Effector memory CD4-positive, alpha-beta T cell (primary cell): ENCODE results near the gene AP2A2.

ENCODE experiments used
- DNase-seq, 3 donors: peaks; one replicate each; pipeline ENCODE4 v3.0.0-alpha.2; 2020
- H3K27ac ChIP-seq: 2 replicates; pipeline ENCODE4 v1.7.0; 2013; ENCODE audit warnings: mild to moderate bottlenecking, low read length, moderate library complexity; ENCODE audit not compliant: insufficient read depth, poor library complexity, severe bottlenecking
- H3K27me3 ChIP-seq: replicated peaks from 2 replicates; pipeline ENCODE4 v1.7.0; 2013; ENCODE audit warnings: mild to moderate bottlenecking, low read length; ENCODE audit not compliant: insufficient read depth, control insufficient read depth, poor library complexity, severe bottlenecking
- H3K36me3 ChIP-seq: 2 replicates; pipeline ENCODE4 v1.7.0; 2013; ENCODE audit warnings: mild to moderate bottlenecking, low read length, moderate library complexity; ENCODE audit not compliant: control insufficient read depth, insufficient read depth
- H3K4me1 ChIP-seq: 2 replicates; pipeline ENCODE4 v1.7.0; 2013; ENCODE audit warnings: low read length, mild to moderate bottlenecking; ENCODE audit not compliant: control insufficient read depth, insufficient read depth, poor library complexity, severe bottlenecking
- H3K4me3 ChIP-seq: 2 replicates; pipeline ENCODE4 v1.7.0; 2013; ENCODE audit warnings: low read length, low read depth, mild to moderate bottlenecking; ENCODE audit not compliant: insufficient read depth, poor library complexity, severe bottlenecking
- H3K9me3 ChIP-seq: 2 replicates; pipeline ENCODE4 v1.7.0; 2013; ENCODE audit warnings: mild to moderate bottlenecking, low read length, moderate library complexity; ENCODE audit not compliant: control insufficient read depth
- total RNA-seq, 3 donors: gene quantifications; one replicate each; lab custom pipeline; 2026; lab: John Stamatoyannopoulos, UW

Gene AP2A2
- total RNA-seq: 61.6 to 93.9 (median 73.9) reads per million in 3 donors

GRCh38 chr11:925496-926301 is at the start of gene AP2A2:
Gene AP2A2, plus strand, starts transcription at chr11:925870. Its CDS starts 152 bp downstream, at chr11:926022.
- Histone ChIP-seq H3K27me3 (no peaks in the 10 kb centered on the region), H3K4me3 (peak within 1 kb of the TSS; percentile 57), H3K27ac (peak within 1 kb of the TSS; percentile 69), H3K4me1 (peaks cover 31% of the 10 kb centered on the region), H3K36me3 (no peaks in the 10 kb centered on the region), H3K9me3 (no peaks in the 10 kb centered on the region)
- DNase-seq: peak; percentile 79 to 83 (median 82)

GRCh38 chr11:876545-876944 is 49.1 kb upstream of the AP2A2 start:
- no peak overlapping the region for H3K27ac ChIP-seq
- DNase-seq: no peak
- H3K4me3 ChIP-seq: no peak overlapping the region
- no peaks in the 10 kb centered on the region for H3K9me3 ChIP-seq
- no peaks in the 10 kb centered on the region for H3K27me3 ChIP-seq
- H3K36me3 ChIP-seq: peaks cover 11% of the 10 kb centered on the region
- no peaks in the 10 kb centered on the region for H3K4me1 ChIP-seq

DNA sequence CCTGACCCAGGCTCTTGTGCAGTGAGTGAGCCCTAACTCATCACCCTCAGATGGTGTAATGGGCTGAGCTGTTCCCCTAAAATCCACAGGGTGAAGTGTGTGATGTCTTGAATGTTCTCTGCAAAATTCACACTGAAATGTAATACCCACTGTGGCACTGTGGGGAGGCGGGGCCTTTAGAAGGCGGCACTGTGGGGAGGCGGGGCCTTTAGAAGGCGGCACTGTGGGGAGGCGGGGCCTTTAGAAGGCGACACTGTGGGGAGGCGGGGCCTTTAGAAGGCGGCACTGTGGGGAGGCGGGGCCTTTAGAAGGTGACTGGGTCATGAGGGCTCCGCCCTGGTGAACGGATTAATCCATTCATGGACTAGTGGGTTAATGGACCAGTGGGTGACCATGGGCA is 48.1 kb upstream of the AP2A2 start:
- no peak overlapping the region for H3K27ac ChIP-seq
- no peaks in the 10 kb centered on the region for H3K9me3 ChIP-seq
- H3K4me1 ChIP-seq: no peaks in the 10 kb centered on the region
- no peaks in the 10 kb centered on the region for H3K27me3 ChIP-seq
- no peak for DNase-seq
- no peak overlapping the region for H3K4me3 ChIP-seq
- H3K36me3 ChIP-seq: peaks cover 15% of the 10 kb centered on the region

DNA sequence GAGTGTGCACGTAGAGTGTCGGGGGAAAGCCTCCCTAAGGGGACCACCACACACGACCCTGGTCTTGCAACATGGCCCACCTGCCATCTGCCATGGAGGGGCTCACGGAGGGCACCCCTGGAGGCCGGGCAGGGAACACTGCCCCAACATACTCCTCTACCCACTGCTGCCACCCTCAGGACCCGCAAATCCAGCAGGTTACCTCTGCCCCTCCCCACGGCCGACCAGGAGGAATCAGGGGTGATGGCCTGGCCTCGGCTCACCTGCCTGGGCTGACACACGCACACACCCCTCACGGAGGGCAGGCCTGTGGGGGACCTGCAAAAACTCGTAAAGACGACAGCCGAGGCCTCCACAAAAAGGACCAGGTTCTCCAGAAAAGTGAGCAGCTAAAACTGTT is 45.2 kb upstream of the AP2A2 start:
- Histone ChIP-seq H3K36me3 (peaks cover 20% of the 10 kb centered on the region), H3K4me1 (no peaks in the 10 kb centered on the region), H3K27ac (no peak overlapping the region), H3K4me3 (no peak overlapping the region), H3K9me3 (no peaks in the 10 kb centered on the region), H3K27me3 (no peaks in the 10 kb centered on the region)
- no peak for DNase-seq

DNA sequence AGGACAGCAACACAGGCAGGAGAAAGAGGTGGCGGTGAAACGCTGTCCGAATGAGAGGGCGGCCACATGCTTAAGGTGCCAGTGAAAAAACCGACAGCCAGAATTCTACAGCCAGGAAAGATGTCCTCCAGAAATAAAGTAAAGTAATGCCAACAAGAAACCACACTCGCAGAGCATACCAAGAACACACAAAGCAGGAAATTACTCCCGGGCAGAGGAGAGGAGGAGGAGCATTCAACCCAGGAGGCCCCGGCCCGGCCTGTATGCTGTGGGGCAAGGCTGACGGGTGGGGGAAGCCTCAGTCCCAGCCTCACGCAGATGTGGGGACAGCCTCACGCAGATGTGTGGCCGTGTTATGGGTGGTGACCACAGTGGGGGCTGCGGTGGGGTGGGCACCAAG is 43.1 kb upstream of the AP2A2 start:
- H3K4me1 ChIP-seq: no peaks in the 10 kb centered on the region
- peaks cover 25% of the 10 kb centered on the region for H3K36me3 ChIP-seq
- no peak overlapping the region for H3K27ac ChIP-seq
- no peaks in the 10 kb centered on the region for H3K27me3 ChIP-seq
- H3K4me3 ChIP-seq: no peak overlapping the region
- no peaks in the 10 kb centered on the region for H3K9me3 ChIP-seq
- DNase-seq: no peak

- DNase-seq: no peak
- H3K36me3 ChIP-seq: peaks cover 26% of the 10 kb centered on the region
These were observed 42.1 kb upstream of the AP2A2 start for GRCh38 chr11:883527-883926.

GRCh38 chr11:884578-885070 is 41.0 kb upstream of the AP2A2 start:
- H3K27me3 ChIP-seq: no peaks in the 10 kb centered on the region
- no peaks in the 10 kb centered on the region for H3K4me1 ChIP-seq
- no peak overlapping the region for H3K4me3 ChIP-seq
- H3K27ac ChIP-seq: no peak overlapping the region
- peaks cover 26% of the 10 kb centered on the region for H3K36me3 ChIP-seq
- H3K9me3 ChIP-seq: no peaks in the 10 kb centered on the region
- DNase-seq: no peak

More at GRCh38 chr11:883527-883926, 42.1 kb upstream of the AP2A2 start:
- Histone ChIP-seq H3K27ac (no peak overlapping the region), H3K9me3 (no peaks in the 10 kb centered on the region), H3K4me1 (no peaks in the 10 kb centered on the region), H3K27me3 (no peaks in the 10 kb centered on the region), H3K4me3 (no peak overlapping the region)

DNA sequence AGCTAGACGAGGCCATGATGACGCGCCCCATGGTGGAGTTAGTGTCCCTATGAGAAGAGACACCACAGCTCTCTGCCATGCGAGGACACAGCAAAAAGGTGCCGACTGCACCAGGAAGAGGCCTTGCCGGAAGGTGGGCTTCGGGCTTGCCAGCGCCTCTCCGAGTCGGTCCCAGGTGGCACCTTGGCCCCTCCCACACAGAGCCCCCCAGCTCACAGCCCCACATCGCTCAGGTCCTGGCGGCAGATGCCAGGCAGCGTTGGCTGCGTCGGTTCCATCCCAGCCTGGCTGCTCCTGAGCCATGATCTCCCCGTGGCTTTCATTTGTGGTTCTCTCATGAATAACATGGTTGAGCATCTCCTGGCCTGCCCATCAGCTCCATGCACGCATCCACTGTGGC is 39.1 kb upstream of the AP2A2 start:
- no peak overlapping the region for H3K4me3 ChIP-seq
- no peaks in the 10 kb centered on the region for H3K27me3 ChIP-seq
- H3K4me1 ChIP-seq: no peaks in the 10 kb centered on the region
- DNase-seq: no peak
- peaks cover 20% of the 10 kb centered on the region for H3K36me3 ChIP-seq
- H3K9me3 ChIP-seq: no peaks in the 10 kb centered on the region
- H3K27ac ChIP-seq: no peak overlapping the region

DNA sequence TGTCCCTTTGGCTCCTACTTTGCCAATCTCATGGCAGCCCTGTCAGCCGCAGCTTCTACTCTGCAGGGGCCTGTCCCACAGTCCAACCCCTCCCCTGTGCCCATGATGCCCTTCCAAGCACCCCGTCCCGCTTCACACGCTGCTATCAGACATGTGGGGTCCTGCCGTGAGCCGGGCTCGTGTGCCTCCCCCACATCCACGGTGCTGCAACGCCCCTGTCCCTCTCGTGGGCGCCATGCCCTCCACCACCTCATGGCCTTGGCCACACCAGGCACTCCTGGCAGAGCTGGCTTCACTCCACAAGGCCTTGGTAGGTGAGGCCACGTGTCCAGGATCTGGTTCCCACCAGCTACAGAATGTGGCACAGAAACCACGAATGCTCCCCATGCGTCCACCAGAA is 38.1 kb upstream of the AP2A2 start:
- Histone ChIP-seq H3K36me3 (peaks cover 16% of the 10 kb centered on the region), H3K9me3 (no peaks in the 10 kb centered on the region), H3K4me3 (no peak overlapping the region), H3K27me3 (no peaks in the 10 kb centered on the region), H3K4me1 (no peaks in the 10 kb centered on the region), H3K27ac (no peak overlapping the region)
- no peak for DNase-seq
